ENCODE data around the gene NLGN3. TPM values are rescaled to one million over a fixed set of nuclear protein-coding genes. Genes with fewer than 3 reads are reported as not detected.

The NLGN3 gene
- total and polyA plus RNA-seq, 2 of the 8 experiments (the other 6 are each of a cell fraction or from before 2014, with no cell fraction given), result 12.0 to 14.8 TPM

DNA sequence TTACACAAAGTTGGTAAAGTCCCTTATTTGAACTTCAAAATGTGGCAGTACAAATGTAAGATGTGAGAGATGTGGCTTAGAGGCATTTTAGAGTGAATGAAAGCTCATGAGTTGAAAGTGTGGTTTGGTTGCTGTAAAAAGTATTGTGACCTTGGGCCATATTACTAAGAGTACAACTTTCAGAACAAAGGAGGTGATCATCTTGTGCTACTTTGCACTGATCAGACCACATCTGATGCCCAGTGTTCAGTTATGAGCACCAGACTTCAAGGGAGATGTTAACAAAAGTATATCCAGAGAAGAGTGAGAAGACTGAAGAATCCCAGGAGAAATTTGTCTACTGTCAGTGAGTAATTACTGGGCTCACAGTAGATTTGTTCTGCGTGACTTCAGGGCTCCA, 30.2 kb downstream of the NLGN3 start (continued):
- TF ChIP-seq, protein P1, sequence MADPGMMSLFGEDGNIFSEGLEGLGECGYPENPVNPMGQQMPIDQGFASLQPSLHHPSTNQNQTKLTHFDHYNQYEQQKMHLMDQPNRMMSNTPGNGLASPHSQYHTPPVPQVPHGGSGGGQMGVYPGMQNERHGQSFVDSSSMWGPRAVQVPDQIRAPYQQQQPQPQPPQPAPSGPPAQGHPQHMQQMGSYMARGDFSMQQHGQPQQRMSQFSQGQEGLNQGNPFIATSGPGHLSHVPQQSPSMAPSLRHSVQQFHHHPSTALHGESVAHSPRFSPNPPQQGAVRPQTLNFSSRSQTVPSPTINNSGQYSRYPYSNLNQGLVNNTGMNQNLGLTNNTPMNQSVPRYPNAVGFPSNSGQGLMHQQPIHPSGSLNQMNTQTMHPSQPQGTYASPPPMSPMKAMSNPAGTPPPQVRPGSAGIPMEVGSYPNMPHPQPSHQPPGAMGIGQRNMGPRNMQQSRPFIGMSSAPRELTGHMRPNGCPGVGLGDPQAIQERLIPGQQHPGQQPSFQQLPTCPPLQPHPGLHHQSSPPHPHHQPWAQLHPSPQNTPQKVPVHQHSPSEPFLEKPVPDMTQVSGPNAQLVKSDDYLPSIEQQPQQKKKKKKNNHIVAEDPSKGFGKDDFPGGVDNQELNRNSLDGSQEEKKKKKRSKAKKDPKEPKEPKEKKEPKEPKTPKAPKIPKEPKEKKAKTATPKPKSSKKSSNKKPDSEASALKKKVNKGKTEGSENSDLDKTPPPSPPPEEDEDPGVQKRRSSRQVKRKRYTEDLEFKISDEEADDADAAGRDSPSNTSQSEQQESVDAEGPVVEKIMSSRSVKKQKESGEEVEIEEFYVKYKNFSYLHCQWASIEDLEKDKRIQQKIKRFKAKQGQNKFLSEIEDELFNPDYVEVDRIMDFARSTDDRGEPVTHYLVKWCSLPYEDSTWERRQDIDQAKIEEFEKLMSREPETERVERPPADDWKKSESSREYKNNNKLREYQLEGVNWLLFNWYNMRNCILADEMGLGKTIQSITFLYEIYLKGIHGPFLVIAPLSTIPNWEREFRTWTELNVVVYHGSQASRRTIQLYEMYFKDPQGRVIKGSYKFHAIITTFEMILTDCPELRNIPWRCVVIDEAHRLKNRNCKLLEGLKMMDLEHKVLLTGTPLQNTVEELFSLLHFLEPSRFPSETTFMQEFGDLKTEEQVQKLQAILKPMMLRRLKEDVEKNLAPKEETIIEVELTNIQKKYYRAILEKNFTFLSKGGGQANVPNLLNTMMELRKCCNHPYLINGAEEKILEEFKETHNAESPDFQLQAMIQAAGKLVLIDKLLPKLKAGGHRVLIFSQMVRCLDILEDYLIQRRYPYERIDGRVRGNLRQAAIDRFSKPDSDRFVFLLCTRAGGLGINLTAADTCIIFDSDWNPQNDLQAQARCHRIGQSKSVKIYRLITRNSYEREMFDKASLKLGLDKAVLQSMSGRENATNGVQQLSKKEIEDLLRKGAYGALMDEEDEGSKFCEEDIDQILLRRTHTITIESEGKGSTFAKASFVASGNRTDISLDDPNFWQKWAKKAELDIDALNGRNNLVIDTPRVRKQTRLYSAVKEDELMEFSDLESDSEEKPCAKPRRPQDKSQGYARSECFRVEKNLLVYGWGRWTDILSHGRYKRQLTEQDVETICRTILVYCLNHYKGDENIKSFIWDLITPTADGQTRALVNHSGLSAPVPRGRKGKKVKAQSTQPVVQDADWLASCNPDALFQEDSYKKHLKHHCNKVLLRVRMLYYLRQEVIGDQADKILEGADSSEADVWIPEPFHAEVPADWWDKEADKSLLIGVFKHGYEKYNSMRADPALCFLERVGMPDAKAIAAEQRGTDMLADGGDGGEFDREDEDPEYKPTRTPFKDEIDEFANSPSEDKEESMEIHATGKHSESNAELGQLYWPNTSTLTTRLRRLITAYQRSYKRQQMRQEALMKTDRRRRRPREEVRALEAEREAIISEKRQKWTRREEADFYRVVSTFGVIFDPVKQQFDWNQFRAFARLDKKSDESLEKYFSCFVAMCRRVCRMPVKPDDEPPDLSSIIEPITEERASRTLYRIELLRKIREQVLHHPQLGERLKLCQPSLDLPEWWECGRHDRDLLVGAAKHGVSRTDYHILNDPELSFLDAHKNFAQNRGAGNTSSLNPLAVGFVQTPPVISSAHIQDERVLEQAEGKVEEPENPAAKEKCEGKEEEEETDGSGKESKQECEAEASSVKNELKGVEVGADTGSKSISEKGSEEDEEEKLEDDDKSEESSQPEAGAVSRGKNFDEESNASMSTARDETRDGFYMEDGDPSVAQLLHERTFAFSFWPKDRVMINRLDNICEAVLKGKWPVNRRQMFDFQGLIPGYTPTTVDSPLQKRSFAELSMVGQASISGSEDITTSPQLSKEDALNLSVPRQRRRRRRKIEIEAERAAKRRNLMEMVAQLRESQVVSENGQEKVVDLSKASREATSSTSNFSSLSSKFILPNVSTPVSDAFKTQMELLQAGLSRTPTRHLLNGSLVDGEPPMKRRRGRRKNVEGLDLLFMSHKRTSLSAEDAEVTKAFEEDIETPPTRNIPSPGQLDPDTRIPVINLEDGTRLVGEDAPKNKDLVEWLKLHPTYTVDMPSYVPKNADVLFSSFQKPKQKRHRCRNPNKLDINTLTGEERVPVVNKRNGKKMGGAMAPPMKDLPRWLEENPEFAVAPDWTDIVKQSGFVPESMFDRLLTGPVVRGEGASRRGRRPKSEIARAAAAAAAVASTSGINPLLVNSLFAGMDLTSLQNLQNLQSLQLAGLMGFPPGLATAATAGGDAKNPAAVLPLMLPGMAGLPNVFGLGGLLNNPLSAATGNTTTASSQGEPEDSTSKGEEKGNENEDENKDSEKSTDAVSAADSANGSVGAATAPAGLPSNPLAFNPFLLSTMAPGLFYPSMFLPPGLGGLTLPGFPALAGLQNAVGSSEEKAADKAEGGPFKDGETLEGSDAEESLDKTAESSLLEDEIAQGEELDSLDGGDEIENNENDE (IDR thresholded peaks at IDR 0.05; ENCODE audit: insufficient replicate concordance, low read length), result no peak
- TF ChIP-seq KDM1A (IDR thresholded peaks at IDR 0.05; ENCODE audit: borderline replicate concordance, low read length) (no peak), SIN3A (conservative IDR thresholded peaks at IDR 0.05 in 1 of 2, IDR thresholded peaks at IDR 0.05 in 1 of 2; ENCODE audit: low read depth in 1 of 2, low read length in 2 of 2) (no peak), FOSL1 (IDR thresholded peaks at IDR 0.05; ENCODE audit: insufficient read depth, low read depth, low read length) (no peak), NANOG (IDR thresholded peaks at IDR 0.05; ENCODE audit: insufficient read depth, low read depth, low read length, poor library complexity, severe bottlenecking) (no peak), SRF (IDR thresholded peaks at IDR 0.05; ENCODE audit: low read depth, low read length) (no peak), BRCA1 (IDR thresholded peaks at IDR 0.05; ENCODE audit: low read depth, low read length) (no peak), CHD1 (IDR thresholded peaks at IDR 0.05; ENCODE audit: low read depth, low read length) (no peak)
- TF ChIP-seq, protein P2, sequence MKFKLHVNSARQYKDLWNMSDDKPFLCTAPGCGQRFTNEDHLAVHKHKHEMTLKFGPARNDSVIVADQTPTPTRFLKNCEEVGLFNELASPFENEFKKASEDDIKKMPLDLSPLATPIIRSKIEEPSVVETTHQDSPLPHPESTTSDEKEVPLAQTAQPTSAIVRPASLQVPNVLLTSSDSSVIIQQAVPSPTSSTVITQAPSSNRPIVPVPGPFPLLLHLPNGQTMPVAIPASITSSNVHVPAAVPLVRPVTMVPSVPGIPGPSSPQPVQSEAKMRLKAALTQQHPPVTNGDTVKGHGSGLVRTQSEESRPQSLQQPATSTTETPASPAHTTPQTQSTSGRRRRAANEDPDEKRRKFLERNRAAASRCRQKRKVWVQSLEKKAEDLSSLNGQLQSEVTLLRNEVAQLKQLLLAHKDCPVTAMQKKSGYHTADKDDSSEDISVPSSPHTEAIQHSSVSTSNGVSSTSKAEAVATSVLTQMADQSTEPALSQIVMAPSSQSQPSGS (IDR thresholded peaks at IDR 0.05; ENCODE audit: low read length), result no peak
